H9 (cell line): ENCODE results near the gene CALML5. TPM values are rescaled to one million over a fixed set of nuclear protein-coding genes. Genes with fewer than 3 reads are reported as not detected.

Experiments
- DNase-seq: peaks from one replicate; pipeline ENCODE4 v3.0.0-alpha.2; 2017
- H2AFZ ChIP-seq: one replicate; pipeline ENCODE4 v1.6.1; 2013; ENCODE audit warnings: mild to moderate bottlenecking, low read length, control low read depth, moderate library complexity
- H2AK5ac ChIP-seq: 2 replicates; pipeline ENCODE4 v1.6.1; 2013; ENCODE audit warnings: low read length, control low read depth, mixed read lengths; ENCODE audit not compliant: insufficient read length
- H2BK120ac ChIP-seq: one replicate; pipeline ENCODE4 v1.6.1; 2013; ENCODE audit warnings: low read depth, mild to moderate bottlenecking, low read length, control low read depth, inconsistent platforms; ENCODE audit not compliant: poor library complexity, severe bottlenecking
- H2BK12ac ChIP-seq: 2 replicates; pipeline ENCODE4 v1.6.1; 2013; ENCODE audit warnings: low read length, control low read depth, mixed read lengths, low read depth; ENCODE audit not compliant: insufficient read length
- H2BK15ac ChIP-seq: 2 replicates; pipeline ENCODE4 v1.6.1; 2013; ENCODE audit warnings: low read depth, low read length, control low read depth
- H2BK20ac ChIP-seq: one replicate; pipeline ENCODE4 v1.6.1; 2013; ENCODE audit warnings: low read depth, mild to moderate bottlenecking, low read length, control low read depth, inconsistent platforms; ENCODE audit not compliant: poor library complexity, severe bottlenecking
- H2BK5ac ChIP-seq: 2 replicates; pipeline ENCODE4 v1.6.1; 2013; ENCODE audit warnings: low read length, control low read depth, mixed read lengths; ENCODE audit not compliant: insufficient read length
- H3K14ac ChIP-seq: 2 replicates; pipeline ENCODE4 v1.6.1; 2013; ENCODE audit warnings: low read length, control low read depth; ENCODE audit not compliant: insufficient read depth
- H3K18ac ChIP-seq: 2 replicates; pipeline ENCODE4 v1.6.1; 2013; ENCODE audit warnings: low read depth, mild to moderate bottlenecking, mixed read lengths, low read length, control low read depth; ENCODE audit not compliant: insufficient read length
- H3K23ac ChIP-seq: 2 replicates; pipeline ENCODE4 v1.6.1; 2013; ENCODE audit warnings: low read length, control low read depth, mixed read lengths, low read depth; ENCODE audit not compliant: insufficient read length
- H3K23me2 ChIP-seq: 2 replicates; pipeline ENCODE4 v1.6.1; 2013; ENCODE audit warnings: low read depth, mild to moderate bottlenecking, mixed read lengths, low read length, control low read depth; ENCODE audit not compliant: insufficient read length, poor library complexity, severe bottlenecking
- H3K27ac ChIP-seq: 2 replicates; pipeline ENCODE4 v1.5.1; 2013; ENCODE audit warnings: low read length, control low read depth, mixed read lengths, low read depth; ENCODE audit not compliant: insufficient read length
- H3K27me3 ChIP-seq: 2 replicates; pipeline ENCODE4 v1.6.1; 2013; ENCODE audit warnings: low read length, control low read depth, inconsistent platforms; ENCODE audit not compliant: insufficient read depth
- H3K4ac ChIP-seq: 2 replicates; pipeline ENCODE4 v1.6.1; 2013; ENCODE audit warnings: low read depth, mild to moderate bottlenecking, control low read depth, inconsistent platforms, low read length, moderate library complexity
- H3K4me1 ChIP-seq: 2 replicates; pipeline ENCODE4 v1.6.1; 2013; ENCODE audit warnings: low read length, control low read depth, inconsistent platforms; ENCODE audit not compliant: insufficient read depth
- H3K4me2 ChIP-seq: 2 replicates; pipeline ENCODE4 v1.6.1; 2013; ENCODE audit warnings: low read length, control low read depth, mixed read lengths; ENCODE audit not compliant: insufficient read length, insufficient read depth
- H3K56ac ChIP-seq: 2 replicates; pipeline ENCODE4 v1.6.1; 2013; ENCODE audit warnings: low read depth, mild to moderate bottlenecking, mixed read lengths, low read length, control low read depth; ENCODE audit not compliant: insufficient read length
- H3K79me1 ChIP-seq: 2 replicates; pipeline ENCODE4 v1.6.1; 2013; ENCODE audit warnings: low read depth, mild to moderate bottlenecking, moderate library complexity, low read length, control low read depth, inconsistent platforms; ENCODE audit not compliant: insufficient read depth, poor library complexity, severe bottlenecking
- H3K79me2 ChIP-seq: 2 replicates; pipeline ENCODE4 v1.6.1; 2013; ENCODE audit warnings: low read length, control low read depth, inconsistent platforms; ENCODE audit not compliant: insufficient read depth
- H3K9ac ChIP-seq: 2 replicates; pipeline ENCODE4 v1.6.1; 2013; ENCODE audit warnings: low read length, control low read depth, mixed read lengths; ENCODE audit not compliant: insufficient read length; ENCODE audit errors: extremely low read depth
- H3K9me3 ChIP-seq: one replicate; pipeline ENCODE4 v1.6.1; 2013; ENCODE audit warnings: low read depth, low read length, inconsistent platforms; ENCODE audit not compliant: control insufficient read depth
- H3T11ph ChIP-seq: one replicate; pipeline ENCODE4 v1.6.1; 2013; ENCODE audit warnings: mild to moderate bottlenecking, low read length, control low read depth, inconsistent platforms
- H4K20me1 ChIP-seq: one replicate; pipeline ENCODE4 v1.6.1; 2013; ENCODE audit not compliant: control insufficient read depth, insufficient read length, insufficient read depth
- H4K5ac ChIP-seq: 2 replicates; pipeline ENCODE4 v1.6.1; 2013; ENCODE audit warnings: low read depth, mild to moderate bottlenecking, mixed read lengths, low read length, control low read depth; ENCODE audit not compliant: insufficient read length
- H4K8ac ChIP-seq: replicated peaks from 2 replicates; pipeline ENCODE4 v1.6.1; 2013; ENCODE audit warnings: low read length, control low read depth, mixed read lengths, low read depth; ENCODE audit not compliant: insufficient read length
- H4K91ac ChIP-seq: 2 replicates; pipeline ENCODE4 v1.6.1; 2013; ENCODE audit warnings: low read depth, mild to moderate bottlenecking, moderate library complexity, mixed read lengths, low read length, control low read depth; ENCODE audit not compliant: insufficient read length
- H3K27ac Mint-ChIP-seq, 3 experiments: 2 replicates in 2 of 3; 3 replicates in 1 of 3; pipeline ENCODE4 v1.8.0; 2020 to 2021; ENCODE audit warnings: mixed read lengths in 3 of 3, mild to moderate bottlenecking in 1 of 3, moderate library complexity in 1 of 3
- H3K27me3 Mint-ChIP-seq: 2 replicates; pipeline ENCODE4 v1.8.0; 2021; ENCODE audit warnings: low read depth, mild to moderate bottlenecking, moderate library complexity, mixed read lengths
- H3K36me3 Mint-ChIP-seq, 3 experiments: 2 replicates in 2 of 3; 3 replicates in 1 of 3; pipeline ENCODE4 v1.8.0; 2020 to 2021; ENCODE audit warnings: low read depth in 3 of 3, mixed read lengths in 3 of 3; ENCODE audit not compliant: insufficient read depth in 1 of 3
- H3K4me1 Mint-ChIP-seq, 2 experiments: 2 replicates each; pipeline ENCODE4 v1.8.0; 2020; ENCODE audit warnings: mixed read lengths in 2 of 2
- H3K4me3 Mint-ChIP-seq, 2 experiments: 2 replicates in 1 of 2; 3 replicates in 1 of 2; pipeline ENCODE4 v1.8.0; 2020 to 2021; ENCODE audit warnings: mild to moderate bottlenecking in 2 of 2, mixed read lengths in 2 of 2, moderate library complexity in 1 of 2
- H3K9me3 Mint-ChIP-seq, 2 experiments: 2 replicates in 1 of 2; 3 replicates in 1 of 2; pipeline ENCODE4 v1.8.0; 2020; ENCODE audit warnings: mild to moderate bottlenecking in 2 of 2, mixed read lengths in 2 of 2, moderate library complexity in 1 of 2
- WGBS: extraction: QIAGEN DNeasy Blood & Tissue Kit; methylation state at CpG from one replicate; pipeline ENCODE4 v1.1.7; 2013; ENCODE audit warnings: missing lambda C conversion rate, low lambda C conversion rate, mixed read lengths; ENCODE audit not compliant: insufficient read length; ENCODE audit errors: extremely low coverage; 5-methylcytosine and 5-hydroxymethylcytosine counted together
- total RNA-seq: library from RNA; stranded (reverse); gene quantifications from 2 replicates; pipeline ENCODE4 v1.2.1, GENCODE V29; 2021
- TF ChIP-seq, protein P1 (sequence below): fragments of 200-600 bp; sonication (generic); conservative IDR thresholded peaks from 3 replicates; pipeline ENCODE4 v1.8.0; 2021; ENCODE audit warnings: antibody characterized with exemption, mild to moderate bottlenecking

The CALML5 gene
- total RNA-seq, 1 experiment from 2014 or later = not detected

DNA sequence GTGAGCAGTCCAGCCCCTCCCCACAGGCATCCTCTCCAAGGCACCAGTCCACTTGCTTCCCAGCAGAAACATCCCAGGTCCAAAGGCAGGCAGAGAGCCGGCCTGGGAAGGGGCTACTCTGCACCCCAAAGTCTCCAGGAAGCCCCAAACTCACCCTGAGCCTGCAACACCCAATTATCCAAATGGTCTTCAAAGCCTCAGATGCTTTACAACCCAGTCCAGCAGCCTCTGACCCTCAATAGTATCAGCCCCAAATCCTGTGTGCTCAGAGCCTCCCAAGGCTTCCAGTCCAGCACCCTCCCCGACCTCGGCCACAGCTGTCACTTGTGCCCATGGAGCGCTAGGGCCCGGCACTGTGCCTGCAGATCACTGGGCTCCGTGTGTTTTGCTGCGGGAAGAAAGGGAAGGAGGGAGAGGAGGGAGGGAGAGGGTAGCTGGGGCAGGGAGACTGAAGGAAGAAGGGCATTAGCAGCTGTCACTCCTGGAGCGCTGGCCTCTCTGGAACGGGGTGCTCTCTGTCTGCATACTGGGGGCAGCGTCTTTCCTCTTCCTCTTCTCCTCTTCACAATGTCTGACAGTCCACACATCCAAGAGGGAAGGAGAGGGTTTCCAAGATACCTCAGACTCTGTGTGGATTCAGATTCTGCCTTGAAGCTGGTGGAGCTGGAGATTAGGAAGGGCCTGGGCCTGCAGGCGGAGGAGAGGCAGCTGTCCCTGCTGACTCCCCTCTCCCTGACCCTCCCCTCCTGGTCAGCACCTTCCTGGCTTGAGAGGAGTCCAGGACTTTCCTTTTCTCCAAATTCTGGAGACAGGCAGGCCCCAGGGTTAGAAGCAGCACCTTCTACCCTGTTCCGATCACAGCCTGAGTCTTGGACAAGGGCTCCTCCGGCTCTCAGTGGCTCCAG is 13.2 kb downstream of the CALML5 start:
- no peak overlapping the region for H4K8ac ChIP-seq
- no peak overlapping the region for H3K4me2 ChIP-seq
- Mint-ChIP-seq H3K36me3 (no peaks in the 10 kb centered on the region; a peak in 2 of 7 replicates), H3K4me1 (peaks cover 23 to 42% of the 10 kb centered on the region in 2 experiments), H3K9me3 (peaks cover 0 to 3% of the 10 kb centered on the region in 2 experiments; a peak in 2 of 5 replicates), H3K4me3 (no peak overlapping the region), H3K27ac (no peak overlapping the region; a peak in 1 of 7 replicates), H3K27me3 (peaks cover 7% of the 10 kb centered on the region)
- H3K9ac ChIP-seq = no peak overlapping the region
- no peak overlapping the region for H2BK5ac ChIP-seq
- no peaks in the 10 kb centered on the region for H3K23me2 ChIP-seq
- no peak overlapping the region for H2BK120ac ChIP-seq
- H2AFZ ChIP-seq = no peak overlapping the region
- H3K79me2 ChIP-seq = no peaks in the 10 kb centered on the region
- H3K23ac ChIP-seq = no peak overlapping the region
- no peaks in the 10 kb centered on the region for H3K9me3 ChIP-seq
- WGBS = no CpG with 5 or more reads among the region's 13 CpGs
- no peak overlapping the region for H3K27ac ChIP-seq
- TF ChIP-seq, protein P1, sequence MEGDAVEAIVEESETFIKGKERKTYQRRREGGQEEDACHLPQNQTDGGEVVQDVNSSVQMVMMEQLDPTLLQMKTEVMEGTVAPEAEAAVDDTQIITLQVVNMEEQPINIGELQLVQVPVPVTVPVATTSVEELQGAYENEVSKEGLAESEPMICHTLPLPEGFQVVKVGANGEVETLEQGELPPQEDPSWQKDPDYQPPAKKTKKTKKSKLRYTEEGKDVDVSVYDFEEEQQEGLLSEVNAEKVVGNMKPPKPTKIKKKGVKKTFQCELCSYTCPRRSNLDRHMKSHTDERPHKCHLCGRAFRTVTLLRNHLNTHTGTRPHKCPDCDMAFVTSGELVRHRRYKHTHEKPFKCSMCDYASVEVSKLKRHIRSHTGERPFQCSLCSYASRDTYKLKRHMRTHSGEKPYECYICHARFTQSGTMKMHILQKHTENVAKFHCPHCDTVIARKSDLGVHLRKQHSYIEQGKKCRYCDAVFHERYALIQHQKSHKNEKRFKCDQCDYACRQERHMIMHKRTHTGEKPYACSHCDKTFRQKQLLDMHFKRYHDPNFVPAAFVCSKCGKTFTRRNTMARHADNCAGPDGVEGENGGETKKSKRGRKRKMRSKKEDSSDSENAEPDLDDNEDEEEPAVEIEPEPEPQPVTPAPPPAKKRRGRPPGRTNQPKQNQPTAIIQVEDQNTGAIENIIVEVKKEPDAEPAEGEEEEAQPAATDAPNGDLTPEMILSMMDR = no peak
- H2BK12ac ChIP-seq = no peak overlapping the region
- H4K91ac ChIP-seq = no peak overlapping the region
- no peaks in the 10 kb centered on the region for H4K20me1 ChIP-seq
- no peak for DNase-seq
- no peak overlapping the region for H2BK15ac ChIP-seq
- H2BK20ac ChIP-seq = no peak overlapping the region
- no peak overlapping the region for H3K14ac ChIP-seq
- H2AK5ac ChIP-seq = no peak overlapping the region
- H3K56ac ChIP-seq = no peak overlapping the region
- no peak overlapping the region for H4K5ac ChIP-seq
- H3K4me1 ChIP-seq = peaks cover 1% of the 10 kb centered on the region; the same call in 1 of the 2 replicates
- no peak overlapping the region for H3T11ph ChIP-seq
- no peak overlapping the region for H3K18ac ChIP-seq
- no peak overlapping the region for H3K4ac ChIP-seq
- no peaks in the 10 kb centered on the region for H3K79me1 ChIP-seq
- no peaks in the 10 kb centered on the region for H3K27me3 ChIP-seq
